ENCODE data around the gene ARHGEF12.

Gene ARHGEF12

DNA sequence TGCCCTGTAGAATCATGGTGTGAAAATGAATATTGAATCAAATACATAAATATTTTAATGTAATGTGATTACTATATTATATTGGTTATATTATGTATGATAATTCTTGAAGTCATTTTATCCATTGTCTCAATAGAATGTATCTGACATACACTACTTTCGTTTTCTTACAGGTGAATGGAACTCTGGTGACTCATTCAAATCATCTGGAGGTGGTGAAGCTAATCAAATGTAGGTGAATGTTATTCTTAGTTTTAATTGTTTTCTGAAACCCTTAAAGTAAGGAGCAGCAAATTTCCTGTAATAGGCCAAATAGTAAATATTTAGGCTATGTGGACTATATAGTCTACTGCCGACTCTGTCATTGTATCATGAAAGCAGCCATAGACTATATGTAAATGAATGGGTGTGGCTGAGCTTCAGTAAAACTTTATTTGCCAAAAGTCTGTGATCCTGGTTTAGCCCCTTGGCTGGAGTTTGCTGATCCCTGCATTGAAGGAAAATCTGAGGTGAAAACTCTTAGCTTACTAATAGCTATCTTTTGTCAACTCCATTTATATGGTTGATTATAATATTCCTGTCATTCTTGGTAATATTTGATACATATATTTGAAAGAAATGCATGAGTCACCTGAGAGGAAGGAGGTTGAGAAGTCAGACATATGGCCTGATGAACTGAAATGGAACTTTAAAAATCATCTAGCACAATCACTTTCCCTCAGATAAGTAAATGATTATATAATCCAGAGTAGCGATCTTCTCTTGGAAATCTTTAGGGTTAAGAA lies 88.2 kb downstream of the ARHGEF12 start:
- CTCF ChIA-PET = no interaction called here
- peaks cover 5% of the 10 kb centered on the region for H3K27me3 Mint-ChIP-seq

DNA sequence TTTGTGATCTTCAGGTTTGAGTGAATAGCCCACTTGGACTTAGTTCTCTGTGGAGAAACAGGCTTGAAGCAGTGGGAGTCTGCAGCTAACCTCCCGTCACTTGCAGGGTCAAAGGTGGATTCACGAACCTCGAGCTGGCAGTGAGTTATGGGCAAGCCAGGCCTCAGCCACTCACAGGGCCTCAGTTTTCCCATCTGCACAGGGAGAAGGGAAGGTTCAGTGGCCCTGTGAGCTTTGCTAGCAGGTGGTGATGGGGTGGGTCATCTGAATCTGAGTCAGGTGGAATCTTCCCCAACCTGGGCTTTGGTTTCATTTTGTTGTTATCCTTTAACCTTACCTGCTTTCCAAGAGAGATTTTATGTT lies 88.7 kb downstream of the ARHGEF12 start:
- CTCF ChIA-PET = no interaction called here
- DNase-seq = no peak

More for the DNA sequence above, 88.2 kb downstream of the ARHGEF12 start:
- Mint-ChIP-seq H3K9me3 (no peaks in the 10 kb centered on the region), H3K4me3 (no peak overlapping the region), H3K36me3 (no peaks in the 10 kb centered on the region), H3K4me1 (no peaks in the 10 kb centered on the region), H3K27ac (no peak overlapping the region)
- DNase-seq = no peak

DNA sequence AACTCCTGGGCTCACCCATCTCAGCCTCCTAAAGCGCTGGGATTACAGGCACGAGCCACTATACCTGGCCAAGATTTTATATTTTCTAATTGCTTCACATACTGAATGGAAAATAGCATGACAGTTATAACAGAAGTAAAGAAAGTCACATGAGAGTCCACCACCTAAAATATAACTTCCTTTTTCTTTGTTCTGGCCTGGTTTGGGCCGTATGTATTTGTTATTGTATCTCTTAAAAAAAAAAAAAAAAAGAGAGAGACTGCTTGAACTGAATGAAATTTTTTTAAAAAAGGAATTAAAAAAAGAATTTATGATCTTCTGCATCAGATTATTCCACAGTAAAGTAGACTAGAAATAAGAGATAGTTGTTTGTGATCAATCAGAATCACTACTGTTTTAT lies 89.3 kb downstream of the ARHGEF12 start:
- H3K9me3 Mint-ChIP-seq = no peaks in the 10 kb centered on the region
- H3K4me3 Mint-ChIP-seq = no peak overlapping the region
- CTCF ChIA-PET = no interaction called here
- no peaks in the 10 kb centered on the region for H3K36me3 Mint-ChIP-seq
- no peaks in the 10 kb centered on the region for H3K27me3 Mint-ChIP-seq
- no peak overlapping the region for H3K27ac Mint-ChIP-seq
- DNase-seq = no peak
- H3K4me1 Mint-ChIP-seq = no peaks in the 10 kb centered on the region

More for the DNA sequence above, 88.7 kb downstream of the ARHGEF12 start:
- Mint-ChIP-seq H3K27me3 (peaks cover 4% of the 10 kb centered on the region), H3K36me3 (no peaks in the 10 kb centered on the region), H3K4me3 (no peak overlapping the region), H3K27ac (no peak overlapping the region), H3K4me1 (no peaks in the 10 kb centered on the region), H3K9me3 (no peaks in the 10 kb centered on the region)

DNA sequence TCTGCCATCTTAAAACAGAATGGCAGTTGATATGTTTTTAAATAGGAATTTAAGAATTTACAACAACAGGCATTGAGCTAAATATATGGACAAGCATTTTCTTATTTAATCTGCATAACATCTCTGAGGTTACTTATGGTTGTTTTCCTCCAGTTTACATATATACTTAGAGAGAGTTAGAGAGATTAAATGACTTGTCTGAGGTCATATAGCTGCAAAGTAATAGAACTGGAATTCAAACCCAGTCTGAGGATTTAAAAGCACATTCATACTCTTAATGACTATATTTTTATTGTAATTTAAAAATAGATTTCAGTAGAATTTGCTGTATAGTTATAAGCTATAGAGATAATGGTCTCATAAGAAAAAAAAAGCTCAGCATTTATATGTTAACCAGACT lies 93.9 kb downstream of the ARHGEF12 start:
- Mint-ChIP-seq H3K4me3 (no peak overlapping the region), H3K36me3 (no peaks in the 10 kb centered on the region), H3K4me1 (no peaks in the 10 kb centered on the region), H3K27ac (no peak overlapping the region), H3K9me3 (no peaks in the 10 kb centered on the region), H3K27me3 (no peaks in the 10 kb centered on the region)
- DNase-seq = no peak
- CTCF ChIA-PET = no interaction called here

DNA sequence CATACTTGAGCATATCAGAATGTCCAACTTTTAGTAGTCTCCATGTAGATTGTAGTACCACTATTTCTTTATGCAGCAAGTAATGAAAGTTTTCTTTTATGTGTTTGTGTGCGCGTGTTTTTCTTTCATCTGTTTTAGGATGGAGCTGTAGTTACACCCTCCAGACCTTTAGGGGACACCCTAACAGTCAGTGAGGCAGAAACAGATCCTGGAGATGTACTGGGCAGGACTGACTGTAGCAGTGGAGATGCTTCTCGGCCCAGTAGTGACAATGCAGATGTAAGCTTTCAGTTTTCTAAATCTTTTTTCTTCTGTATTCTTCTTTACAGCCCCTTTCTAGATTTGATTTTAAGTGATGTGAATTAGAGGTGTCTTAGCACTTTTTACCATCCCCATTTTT lies 95.4 kb downstream of the ARHGEF12 start:
- Mint-ChIP-seq H3K27ac (no peak overlapping the region), H3K9me3 (no peaks in the 10 kb centered on the region), H3K4me3 (no peak overlapping the region), H3K4me1 (no peaks in the 10 kb centered on the region), H3K36me3 (no peaks in the 10 kb centered on the region), H3K27me3 (no peaks in the 10 kb centered on the region)
- no peak for DNase-seq
- CTCF ChIA-PET = no interaction called here

DNA sequence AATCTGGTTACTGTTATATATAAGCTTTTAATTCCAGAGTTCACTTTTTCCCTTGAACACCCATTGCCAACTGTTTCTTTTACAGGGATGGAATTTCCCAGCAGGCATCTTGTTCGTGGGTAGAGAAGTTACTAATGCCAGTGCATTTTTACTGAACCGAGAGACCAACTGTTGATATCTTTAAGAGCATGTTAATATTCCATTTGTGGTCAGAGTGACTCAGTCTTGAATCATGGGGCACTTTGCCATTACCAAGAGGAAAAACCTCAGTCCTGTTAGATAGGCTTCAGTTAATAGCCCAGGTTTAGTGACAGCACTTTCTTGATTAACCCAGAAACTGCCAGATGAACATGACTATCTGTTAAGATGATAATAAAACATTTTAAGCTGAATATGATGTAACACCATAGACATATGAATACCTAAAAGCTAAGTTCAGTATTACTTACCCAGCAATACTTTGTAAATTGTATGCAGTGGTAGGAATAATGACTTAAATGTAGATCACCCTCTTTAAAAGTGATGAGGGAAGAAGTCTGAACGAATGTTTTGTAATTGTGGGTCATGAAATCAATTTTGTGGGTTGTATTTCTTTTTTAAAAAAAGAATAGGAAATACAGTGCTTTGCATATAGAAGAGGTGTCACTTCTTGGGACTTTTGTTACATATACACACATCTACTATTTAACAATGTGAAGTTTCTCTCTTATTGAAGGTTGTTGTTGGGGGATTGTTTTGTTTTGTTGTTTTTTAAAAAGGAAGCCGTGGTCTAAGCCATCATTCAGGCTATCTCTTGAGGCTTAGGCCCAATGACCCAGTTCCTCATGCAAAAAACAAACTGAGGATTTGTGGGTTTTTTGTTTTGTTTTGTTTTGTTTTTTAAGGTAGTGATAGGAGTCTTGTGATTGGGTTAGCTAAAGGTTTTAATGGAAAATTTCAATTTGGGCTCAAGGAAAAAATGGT lies 96.1 kb downstream of the ARHGEF12 start:
- H3K27ac Mint-ChIP-seq = no peak overlapping the region
- H3K4me3 Mint-ChIP-seq = no peak overlapping the region
- H3K4me1 Mint-ChIP-seq = no peaks in the 10 kb centered on the region
- H3K27me3 Mint-ChIP-seq = no peaks in the 10 kb centered on the region
- no peaks in the 10 kb centered on the region for H3K9me3 Mint-ChIP-seq
- CTCF ChIA-PET = no interaction called here
- H3K36me3 Mint-ChIP-seq = no peaks in the 10 kb centered on the region
- DNase-seq = no peak

DNA sequence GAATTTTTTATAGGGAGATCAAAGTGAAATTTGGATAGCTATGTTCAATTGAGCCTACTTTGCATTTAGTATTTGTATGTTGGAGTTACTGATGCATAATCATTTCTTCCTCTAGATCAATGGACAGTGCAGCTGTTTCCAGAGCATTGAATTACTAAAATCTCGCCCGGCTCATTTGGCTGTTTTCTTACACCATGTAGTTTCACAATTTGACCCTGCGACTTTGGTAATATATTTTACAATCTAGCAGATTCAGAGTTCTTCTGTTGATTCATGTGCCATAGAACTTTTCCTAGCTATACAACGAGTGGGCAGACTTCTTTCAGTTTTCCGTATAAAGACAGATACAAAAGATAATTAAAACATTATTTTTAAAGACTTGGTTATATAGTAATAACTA lies 105.4 kb downstream of the ARHGEF12 start:
- H3K4me3 Mint-ChIP-seq = no peak overlapping the region
- no peaks in the 10 kb centered on the region for H3K9me3 Mint-ChIP-seq
- no peak for DNase-seq
- no peak overlapping the region for H3K27ac Mint-ChIP-seq
- H3K27me3 Mint-ChIP-seq = no peaks in the 10 kb centered on the region
- CTCF ChIA-PET = interaction anchor here (0.6 kb wide), 1 partner anchor 279 kb away, joined by 3 read pairs; no protein-coding TSS in a partner anchor
- H3K36me3 Mint-ChIP-seq = no peaks in the 10 kb centered on the region
- no peaks in the 10 kb centered on the region for H3K4me1 Mint-ChIP-seq

DNA sequence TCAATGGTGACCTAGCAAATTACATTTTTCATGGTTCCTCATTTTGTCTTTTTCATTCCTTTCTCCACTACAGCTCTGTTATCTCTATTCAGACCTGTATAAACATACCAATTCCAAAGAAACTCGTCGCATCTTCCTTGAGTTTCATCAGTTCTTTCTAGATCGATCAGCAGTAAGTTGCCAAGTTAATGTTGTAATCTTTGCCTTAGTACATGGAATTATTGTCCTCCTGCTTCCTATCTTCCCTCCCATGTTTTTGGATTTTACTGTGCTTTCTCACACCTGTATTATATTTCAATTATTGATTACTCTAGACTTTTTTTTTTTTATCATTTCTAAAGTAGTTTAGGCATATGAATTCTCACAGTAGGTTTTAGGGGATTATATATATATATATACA lies 105.8 kb downstream of the ARHGEF12 start:
- CTCF ChIA-PET = interaction anchor here (0.6 kb wide), 1 partner anchor 279 kb away, joined by 3 read pairs; no protein-coding TSS in a partner anchor
- H3K36me3 Mint-ChIP-seq = no peaks in the 10 kb centered on the region
- H3K27ac Mint-ChIP-seq = no peak overlapping the region
- H3K9me3 Mint-ChIP-seq = no peaks in the 10 kb centered on the region
- no peaks in the 10 kb centered on the region for H3K27me3 Mint-ChIP-seq
- no peaks in the 10 kb centered on the region for H3K4me1 Mint-ChIP-seq
- no peak for DNase-seq
- H3K4me3 Mint-ChIP-seq = no peak overlapping the region

DNA sequence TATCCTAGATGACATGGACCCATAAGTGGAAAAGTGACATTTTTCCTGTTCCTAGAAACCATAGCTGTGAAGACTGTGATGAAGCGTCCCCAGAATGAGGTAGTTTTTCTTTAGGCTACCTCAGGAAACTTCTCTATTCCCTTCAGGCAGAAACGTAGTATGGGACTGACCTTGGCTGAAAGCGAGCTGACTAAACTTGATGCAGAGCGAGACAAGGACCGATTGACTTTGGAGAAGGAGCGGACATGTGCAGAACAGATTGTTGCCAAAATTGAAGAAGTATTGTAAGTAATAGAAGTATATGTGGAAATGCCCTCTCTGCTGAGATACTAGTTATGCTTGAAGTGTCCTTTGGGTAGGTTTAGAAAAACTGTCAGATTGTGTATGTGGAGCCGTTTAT lies 110.6 kb downstream of the ARHGEF12 start:
- Mint-ChIP-seq H3K9me3 (no peaks in the 10 kb centered on the region), H3K36me3 (no peaks in the 10 kb centered on the region), H3K27me3 (no peaks in the 10 kb centered on the region), H3K4me1 (no peaks in the 10 kb centered on the region), H3K27ac (no peak overlapping the region), H3K4me3 (no peak overlapping the region)
- CTCF ChIA-PET = no interaction called here
- DNase-seq = no peak

DNA sequence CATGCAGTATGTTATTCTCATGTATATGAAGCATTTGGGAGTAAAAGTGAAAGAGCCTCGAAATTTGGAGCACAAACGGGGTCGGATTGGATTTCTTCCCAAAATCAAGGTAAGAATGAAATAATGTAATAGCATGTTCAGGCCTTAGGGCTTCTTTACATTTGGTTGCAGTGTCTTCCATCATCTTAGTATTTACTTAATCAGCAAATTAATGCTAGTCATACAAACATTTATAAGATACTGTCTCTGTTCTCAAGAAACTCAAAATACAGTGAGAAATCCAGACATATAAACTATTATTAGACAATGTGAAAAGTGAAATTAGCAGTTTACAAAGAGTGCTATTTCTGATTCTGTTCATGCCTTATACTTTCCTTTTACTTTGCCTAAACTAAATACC lies 112.0 kb downstream of the ARHGEF12 start:
- H3K4me3 Mint-ChIP-seq = no peak overlapping the region
- no peaks in the 10 kb centered on the region for H3K9me3 Mint-ChIP-seq
- no peak for DNase-seq
- no peaks in the 10 kb centered on the region for H3K27me3 Mint-ChIP-seq
- CTCF ChIA-PET = no interaction called here
- H3K36me3 Mint-ChIP-seq = no peaks in the 10 kb centered on the region
- H3K4me1 Mint-ChIP-seq = no peaks in the 10 kb centered on the region
- H3K27ac Mint-ChIP-seq = no peak overlapping the region

DNA sequence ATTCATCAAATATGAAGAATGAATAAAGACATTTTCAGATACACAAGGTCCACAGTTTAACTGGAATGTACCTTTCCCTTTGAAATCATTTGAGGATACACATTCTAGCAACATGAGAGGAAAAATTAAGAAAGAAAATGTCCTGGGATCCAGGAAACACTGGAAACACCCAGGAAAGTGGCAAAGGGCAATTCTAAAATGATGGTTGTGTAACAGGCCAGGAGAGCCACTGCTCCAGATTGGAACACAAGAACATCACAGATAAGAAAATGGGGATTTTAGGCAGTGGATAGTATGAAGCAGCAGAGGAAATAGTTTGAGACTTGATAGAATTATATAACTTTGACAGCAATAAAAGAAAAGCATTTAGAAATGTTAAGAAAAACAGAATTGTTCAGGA lies 119.3 kb downstream of the ARHGEF12 start:
- no peaks in the 10 kb centered on the region for H3K36me3 Mint-ChIP-seq
- DNase-seq = no peak
- no peaks in the 10 kb centered on the region for H3K9me3 Mint-ChIP-seq
- H3K4me1 Mint-ChIP-seq = no peaks in the 10 kb centered on the region
- H3K27ac Mint-ChIP-seq = no peak overlapping the region
- CTCF ChIA-PET = interaction anchor here (0.9 kb wide), 1 partner anchor 10 kb away, joined by 3 read pairs; no protein-coding TSS in a partner anchor
- no peaks in the 10 kb centered on the region for H3K27me3 Mint-ChIP-seq
- no peak overlapping the region for H3K4me3 Mint-ChIP-seq

DNA sequence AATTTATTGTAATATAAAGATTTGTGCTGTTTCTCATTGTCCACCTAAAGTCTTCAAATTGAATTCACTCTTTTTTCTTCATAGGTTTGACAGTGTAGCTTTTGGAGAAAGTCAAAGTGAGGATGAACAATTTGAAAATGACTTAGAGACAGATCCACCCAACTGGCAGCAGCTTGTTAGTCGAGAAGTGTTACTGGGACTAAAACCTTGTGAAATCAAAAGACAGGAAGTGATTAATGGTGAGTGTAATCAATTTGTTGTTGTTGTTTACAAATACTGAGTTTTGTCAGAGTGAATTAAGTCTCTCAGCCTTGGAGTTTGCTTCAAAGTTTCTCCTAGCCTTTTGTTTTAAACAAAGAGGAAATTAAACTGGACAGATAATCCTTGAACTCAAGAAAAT lies 121.8 kb downstream of the ARHGEF12 start:
- CTCF ChIA-PET = no interaction called here
- no peaks in the 10 kb centered on the region for H3K9me3 Mint-ChIP-seq
- no peaks in the 10 kb centered on the region for H3K4me1 Mint-ChIP-seq
- no peak overlapping the region for H3K4me3 Mint-ChIP-seq
- DNase-seq = no peak
- H3K27me3 Mint-ChIP-seq = no peaks in the 10 kb centered on the region
- H3K36me3 Mint-ChIP-seq = no peaks in the 10 kb centered on the region
- no peak overlapping the region for H3K27ac Mint-ChIP-seq

DNA sequence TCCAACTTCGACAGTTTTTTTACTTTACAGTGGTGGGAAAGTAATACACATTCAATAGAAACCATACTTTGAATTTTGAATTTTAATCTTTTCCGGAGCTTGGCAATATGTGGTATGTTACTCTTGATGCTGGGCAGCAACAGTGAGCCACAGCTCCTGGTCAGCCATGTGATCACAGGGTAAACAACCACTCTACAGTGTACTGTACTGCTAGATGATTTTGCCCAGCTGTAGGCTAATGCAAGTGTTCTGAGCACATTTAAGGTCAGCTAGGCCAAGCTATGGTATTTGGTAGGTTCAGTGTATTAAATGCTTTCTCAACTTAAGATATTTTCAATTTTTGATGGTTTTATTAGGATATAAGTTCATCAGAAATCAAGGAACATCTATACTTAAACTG lies 126.6 kb downstream of the ARHGEF12 start:
- no peaks in the 10 kb centered on the region for H3K27me3 Mint-ChIP-seq
- H3K4me3 Mint-ChIP-seq = no peak overlapping the region
- H3K9me3 Mint-ChIP-seq = no peaks in the 10 kb centered on the region
- no peaks in the 10 kb centered on the region for H3K36me3 Mint-ChIP-seq
- no peak overlapping the region for H3K27ac Mint-ChIP-seq
- DNase-seq = no peak
- H3K4me1 Mint-ChIP-seq = no peaks in the 10 kb centered on the region
- CTCF ChIA-PET = no interaction called here

DNA sequence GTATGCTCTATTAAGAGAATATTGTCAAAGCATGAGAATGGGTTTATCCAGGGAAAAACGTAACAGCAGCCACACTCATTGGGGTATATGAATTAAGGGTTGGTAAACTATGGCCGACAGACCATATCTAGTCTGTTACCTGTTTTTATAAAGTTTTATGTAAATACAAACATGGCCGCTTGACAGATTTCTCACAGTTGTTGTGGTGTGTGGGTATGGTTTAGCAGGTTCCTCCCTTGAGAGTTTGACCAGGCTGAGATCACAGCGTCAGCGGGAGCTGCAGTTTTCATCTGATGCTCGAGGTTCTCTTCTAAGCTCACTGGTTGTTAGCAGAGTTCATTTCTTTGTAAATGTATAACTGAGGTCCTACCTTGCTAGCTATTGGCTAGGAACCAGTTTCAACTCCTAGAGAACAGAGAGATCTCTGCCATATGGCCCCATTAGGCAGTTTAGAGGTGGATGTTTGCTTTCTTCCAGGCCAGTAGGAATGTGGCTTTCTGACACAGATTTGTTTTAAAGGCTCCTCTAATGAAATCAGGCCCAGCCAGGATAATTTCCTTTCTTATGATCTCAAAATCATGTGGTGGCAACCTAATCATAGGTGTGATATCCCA lies 129.8 kb downstream of the ARHGEF12 start:
- no peak overlapping the region for H3K4me3 Mint-ChIP-seq
- H3K36me3 Mint-ChIP-seq = no peaks in the 10 kb centered on the region
- H3K9me3 Mint-ChIP-seq = no peaks in the 10 kb centered on the region
- H3K27ac Mint-ChIP-seq = no peak overlapping the region
- no peak for DNase-seq
- CTCF ChIA-PET = no interaction called here
- H3K27me3 Mint-ChIP-seq = no peaks in the 10 kb centered on the region
- H3K4me1 Mint-ChIP-seq = no peaks in the 10 kb centered on the region
